CD4-positive, alpha-beta T cell treated with Interferon alpha-2 for 1 hour (primary cell): Measurements from ENCODE around the gene SHC1.

Source experiments
- DNase-seq, 2 donors: peaks; one replicate each; pipeline ENCODE4 v3.0.0-alpha.2; 2020 to 2022

The SHC1 gene

GRCh38 chr1:155008015-155008941 is 37.7 kb upstream of the SHC1 start:
- peak in 1 of 2 donors; percentile 35 for DNase-seq

GRCh38 chr1:155007251-155007828 is 36.8 kb upstream of the SHC1 start:
- DNase-seq = no peak

GRCh38 chr1:155006601-155007101 is 36.1 kb upstream of the SHC1 start:
- DNase-seq = peak; percentile 49 to 68

- DNase-seq = peak; percentile 45 to 58
Measured at GRCh38 chr1:155005076-155006011, 34.8 kb upstream of the SHC1 start.

GRCh38 chr1:155004352-155005075 is 34.0 kb upstream of the SHC1 start:
- no peak for DNase-seq

- DNase-seq = no peak
Measured at GRCh38 chr1:155003766-155004351, 33.3 kb upstream of the SHC1 start.

GRCh38 chr1:155003227-155003765 is 32.7 kb upstream of the SHC1 start:
- no peak for DNase-seq

- DNase-seq = no peak
Measured at GRCh38 chr1:155002464-155003226, 32.1 kb upstream of the SHC1 start, which contains the start of gene ZBTB7B. Gene ZBTB7B, plus strand, starts transcription at chr1:155002802. Its CDS starts 11,859 bp downstream, at chr1:155014661.

- peak; percentile 98 for DNase-seq
Measured at GRCh38 chr1:155001675-155002463, 31.3 kb upstream of the SHC1 start.

- DNase-seq = no peak
Measured at GRCh38 chr1:155001425-155001674, 30.8 kb upstream of the SHC1 start.

- peak; percentile 71 to 82 for DNase-seq
Measured at GRCh38 chr1:155000726-155001424, 30.3 kb upstream of the SHC1 start.

GRCh38 chr1:155000411-155000725 is 29.8 kb upstream of the SHC1 start:
- DNase-seq = no peak

GRCh38 chr1:154999571-155000410 is 29.2 kb upstream of the SHC1 start:
- peak in 1 of 2 donors; percentile 57 for DNase-seq

GRCh38 chr1:154998818-154999570 is 28.4 kb upstream of the SHC1 start:
- DNase-seq = peak; percentile 72 to 77

GRCh38 chr1:154998201-154998780 is 27.7 kb upstream of the SHC1 start:
- DNase-seq = no peak

- no peak for DNase-seq
Measured at GRCh38 chr1:154996966-154997701, 26.6 kb upstream of the SHC1 start.
